ENCODE results near the gene AIFM3.

Gene AIFM3

GRCh38 chr22:20977019-20977418 is 10.0 kb downstream of the AIFM3 start:
- no peak for DNase-seq

GRCh38 chr22:20977516-20978170 is 10.6 kb downstream of the AIFM3 start:
- DNase-seq, result no peak

- no peak for DNase-seq
These were observed 11.4 kb downstream of the AIFM3 start for GRCh38 chr22:20978419-20978818.

GRCh38 chr22:20979243-20979809 is 12.3 kb downstream of the AIFM3 start:
- DNase-seq, result peak in 3 of 4 experiments; percentile 33 to 56 (median 38)

- no peak for DNase-seq
These were observed 12.9 kb downstream of the AIFM3 start for GRCh38 chr22:20979940-20980453.

GRCh38 chr22:20980523-20980922 is 13.5 kb downstream of the AIFM3 start:
- DNase-seq, result no peak

- DNase-seq, result no peak
These were observed 14.1 kb downstream of the AIFM3 start for GRCh38 chr22:20980938-20981722.

GRCh38 chr22:20981787-20982562 is 14.9 kb downstream of the AIFM3 start, which contains the start of gene LZTR1:
Gene LZTR1, plus strand, starts transcription at chr22:20982297. Its CDS starts 75 bp downstream, at chr22:20982372.
- DNase-seq, result peak; percentile 38 to 62 (median 52)

- DNase-seq, result no peak
These were observed 15.5 kb downstream of the AIFM3 start for GRCh38 chr22:20982563-20982882.

GRCh38 chr22:20983081-20983771 is 16.2 kb downstream of the AIFM3 start:
- DNase-seq, result no peak

GRCh38 chr22:20985720-20986119 is 18.7 kb downstream of the AIFM3 start:
- no peak for DNase-seq

GRCh38 chr22:20986365-20986764 is 19.3 kb downstream of the AIFM3 start:
- DNase-seq, result no peak

GRCh38 chr22:20987375-20987774 is 20.3 kb downstream of the AIFM3 start:
- DNase-seq, result no peak

GRCh38 chr22:20988573-20989322 is 21.7 kb downstream of the AIFM3 start:
- DNase-seq, result no peak

GRCh38 chr22:20989323-20990138 is 22.5 kb downstream of the AIFM3 start:
- DNase-seq, result no peak

GRCh38 chr22:20990184-20991180 is 23.4 kb downstream of the AIFM3 start:
- no peak for DNase-seq

- no peak for DNase-seq
These were observed 24.4 kb downstream of the AIFM3 start for GRCh38 chr22:20991252-20992055.

GRCh38 chr22:20992056-20992442 is 25.0 kb downstream of the AIFM3 start:
- no peak for DNase-seq

All from activated naive CD4-positive, alpha-beta T cell (primary cell).